CMK (cell line): Measurements from ENCODE around the gene NDUFA7.
"Not testable (repeated sequence)": the region's sequence is repeated elsewhere in the genome, so short reads cannot be mapped to it uniquely, and the experiment has no call there.

Source experiments
- DNase-seq: peaks from one replicate; pipeline ENCODE4 v3.0.0-alpha.2; 2010; ENCODE audit warnings: low read depth

NDUFA7 gene

GRCh38 chr19:8321067-8321985 is at the start of gene NDUFA7, which contains the start of gene RPS28:
Gene NDUFA7, minus strand, starts transcription at chr19:8321375. Its CDS starts 17 bp downstream, at chr19:8321358.
Gene RPS28, plus strand, starts transcription at chr19:8321496. Its CDS starts 35 bp downstream, at chr19:8321531.
- DNase-seq, result peak; percentile 93

GRCh38 chr19:8370176-8371010 is 49.2 kb upstream of the NDUFA7 start:
- no peak for DNase-seq

- no peak for DNase-seq
Observed at GRCh38 chr19:8367327-8368001, 46.3 kb upstream of the NDUFA7 start.

- DNase-seq, result no peak
Observed at GRCh38 chr19:8366961-8367326, 45.8 kb upstream of the NDUFA7 start.

GRCh38 chr19:8366121-8366581 is 45.0 kb upstream of the NDUFA7 start:
- no peak for DNase-seq

GRCh38 chr19:8363803-8364771 is 42.9 kb upstream of the NDUFA7 start, which contains the start of gene ANGPTL4:
Gene ANGPTL4, plus strand, starts transcription at chr19:8364155. Its CDS starts 167 bp downstream, at chr19:8364322.
- DNase-seq, result no peak

- no peak for DNase-seq
Observed at GRCh38 chr19:8361921-8362793, 41.0 kb upstream of the NDUFA7 start.

GRCh38 chr19:8360196-8360595 is 39.0 kb upstream of the NDUFA7 start:
- no peak for DNase-seq

GRCh38 chr19:8358948-8359347 is 37.8 kb upstream of the NDUFA7 start:
- DNase-seq, result no peak

- DNase-seq, result no peak
Observed at GRCh38 chr19:8357007-8357521, 35.9 kb upstream of the NDUFA7 start.

GRCh38 chr19:8355631-8356402 is 34.6 kb upstream of the NDUFA7 start:
- DNase-seq, result no peak

- DNase-seq, result not testable (repeated sequence)
Observed at GRCh38 chr19:8352845-8353244, 31.7 kb upstream of the NDUFA7 start.

- no peak for DNase-seq
Observed at GRCh38 chr19:8352134-8352827, 31.1 kb upstream of the NDUFA7 start.

- not testable (repeated sequence) for DNase-seq
Observed at GRCh38 chr19:8349629-8350372, 28.6 kb upstream of the NDUFA7 start.

- no peak for DNase-seq
Observed at GRCh38 chr19:8343483-8343844, 22.3 kb upstream of the NDUFA7 start.

GRCh38 chr19:8342684-8343482 is 21.7 kb upstream of the NDUFA7 start, which contains the start of gene KANK3:
Gene KANK3, minus strand, starts transcription at chr19:8343262. Its CDS starts 5,434 bp downstream, at chr19:8337828.
- DNase-seq, result peak; percentile 97

- no peak for DNase-seq
Observed at GRCh38 chr19:8342316-8342683, 21.1 kb upstream of the NDUFA7 start.
